Right lobe of liver (tissue), 6 donors: ENCODE measurements around the gene FAM181A. TPM values are rescaled to one million over a fixed set of nuclear protein-coding genes. Genes with fewer than 3 reads are reported as not detected.
A peak's percentile ranks its signal among the peaks of the same experiment; 100 is the strongest.

Source experiments
- ATAC-seq, 4 donors: fragments of 200-7000 bp; cut with Tn5 transposase; one replicate each; pipeline ENCODE4 v1.9.1; 2020; ENCODE audit warnings: mild to moderate bottlenecking in 4 of 4, moderate library complexity in 4 of 4
- DNase-seq, 3 donors: peaks; one replicate each; pipeline ENCODE4 v3.0.0-alpha.2; 2020
- H3K27ac ChIP-seq, 3 donors: fragments of 200-600 bp; one replicate each; pipeline ENCODE4 v1.8.0; 2022
- H3K27me3 ChIP-seq, 2 donors: fragments of 200-600 bp; one replicate each; pipeline ENCODE4 v1.8.0; 2022
- H3K36me3 ChIP-seq, 4 donors: fragments of 200-600 bp; sonication (generic) in 1 of 4; one replicate each; pipeline versions ENCODE4 v1.5.1 to v1.8.0; 2017 to 2022; ENCODE audit warnings: control low read depth in 1 of 4
- H3K4me1 ChIP-seq, 4 donors: fragments of 200-600 bp; sonication (generic) in 1 of 4; one replicate each; pipeline versions ENCODE4 v1.5.1 to v1.8.0; 2017 to 2022; ENCODE audit warnings: control low read depth in 1 of 4
- H3K4me3 ChIP-seq, 3 donors: fragments of 200-600 bp; one replicate each; pipeline ENCODE4 v1.8.0; 2022
- H3K9me3 ChIP-seq, 4 donors: fragments of 200-600 bp; sonication (generic) in 1 of 4; one replicate each; pipeline versions ENCODE4 v1.5.1 to v1.8.0; 2017 to 2022; ENCODE audit warnings: control low read depth in 1 of 4
- CTCF ChIP-seq, 4 donors: fragments of 200-600 bp in 3 of 4; fragments of 450-650 bp in 1 of 4; IDR thresholded peaks; one replicate each; pipeline versions ENCODE4 v1.5.1 to v1.8.0; 2016 to 2022; ENCODE audit warnings: antibody characterized with exemption in 4 of 4, mild to moderate bottlenecking in 2 of 4
- POLR2A ChIP-seq: fragments of 450-650 bp; IDR thresholded peaks from one replicate; pipeline ENCODE4 v1.6.1; 2017; ENCODE audit warnings: antibody characterized with exemption, mild to moderate bottlenecking
- WGBS: methylation state at CpG from one replicate; pipeline ENCODE4 v1.1.6; 2018; ENCODE audit warnings: low coverage, low lambda C conversion rate; ENCODE audit not compliant: insufficient coverage; ENCODE audit errors: missing lambda C conversion rate; 5-methylcytosine and 5-hydroxymethylcytosine counted together
- intact Hi-C, 2 donors: fragments of 100-400 bp; cut with DNase I; formaldehyde crosslinking; loops; one replicate each; pipeline versions ENCODE4 v1.11.2 to v1.14.1; 2022
- total RNA-seq, 6 experiments: library from RNA; depleted of rRNA in 2 of 6; stranded (reverse); fragments of >200 nt in 2 of 6; fragmentation: NEBNext Ultra II Directional in 3 of 6; extraction: Animal tissue kit (Norgen Biotek cat#: 25700) in 3 of 6; gene quantifications; one replicate each; pipeline versions ENCODE4 v1.1.0 to v1.2.4, GENCODE V29; 2016 to 2023
- donor health status: DM: no; HTN: yes; CAD: no.
- donor health status: DM: no; HTN: no; CAD: no.
- donor health status: DM: no; HTN: no; CAD: no.
- donor health status: DM: no; HTN: yes; CAD: no.
- donor health status: DM: no; HTN: yes; CAD: no.

The FAM181A gene
- total RNA-seq, 6 experiments from 2014 or later: not detected

- peak; percentile 24 to 76 (median 69) for ATAC-seq
- DNase-seq: no peak
These were observed 35.8 kb downstream of the FAM181A start for GRCh38 chr14:93962701-93963601.

GRCh38 chr14:93963692-93964091 is 36.5 kb downstream of the FAM181A start:
- DNase-seq (no peak), ATAC-seq (no peak)
- intact Hi-C loops: no loop called here
- 49% methylated on average over 4 of the region's 4 CpGs for WGBS
- Histone ChIP-seq H3K9me3 (no peaks in the 10 kb centered on the region), H3K27ac (no peak overlapping the region), H3K27me3 (no peaks in the 10 kb centered on the region), H3K36me3 (no peaks in the 10 kb centered on the region), H3K4me1 (no peaks in the 10 kb centered on the region), H3K4me3 (no peak overlapping the region)
- TF ChIP-seq CTCF (IDR thresholded peaks at IDR 0.05) (no peak), POLR2A (no peak)

More at GRCh38 chr14:93962701-93963601, 35.8 kb downstream of the FAM181A start:
- intact Hi-C loops: no loop called here
- H3K9me3 ChIP-seq: no peaks in the 10 kb centered on the region
- H3K27ac ChIP-seq: no peak overlapping the region
- 39% methylated on average over 12 of the region's 16 CpGs for WGBS
- TF ChIP-seq POLR2A (no peak), CTCF (IDR thresholded peaks at IDR 0.05) (no peak)
- no peaks in the 10 kb centered on the region for H3K4me1 ChIP-seq
- H3K36me3 ChIP-seq: no peaks in the 10 kb centered on the region
- no peaks in the 10 kb centered on the region for H3K27me3 ChIP-seq
- H3K4me3 ChIP-seq: no peak overlapping the region

GRCh38 chr14:93964281-93964680 is 37.1 kb downstream of the FAM181A start:
- Histone ChIP-seq H3K36me3 (no peaks in the 10 kb centered on the region), H3K4me3 (no peak overlapping the region), H3K27ac (no peak overlapping the region), H3K9me3 (no peaks in the 10 kb centered on the region), H3K27me3 (no peaks in the 10 kb centered on the region), H3K4me1 (no peaks in the 10 kb centered on the region)
- DNase-seq (no peak), ATAC-seq (no peak)
- intact Hi-C loops: no loop called here
- no peak for TF ChIP-seq POLR2A
- TF ChIP-seq CTCF (IDR thresholded peaks at IDR 0.05): no peak
- 60% methylated on average over 1 of the region's 10 CpGs for WGBS

GRCh38 chr14:93964820-93965286 is 37.7 kb downstream of the FAM181A start:
- whole genome bisulfite sequencing: 93% methylated on average over 3 of the region's 3 CpGs
- Histone ChIP-seq H3K27ac (no peak overlapping the region), H3K36me3 (no peaks in the 10 kb centered on the region), H3K9me3 (no peaks in the 10 kb centered on the region), H3K4me3 (no peak overlapping the region), H3K4me1 (no peaks in the 10 kb centered on the region), H3K27me3 (no peaks in the 10 kb centered on the region)
- ATAC-seq: no peak
- DNase-seq: no peak
- intact Hi-C loops: no loop called here
- TF ChIP-seq CTCF (IDR thresholded peaks at IDR 0.05): no peak
- no peak for TF ChIP-seq POLR2A
